Osteoblast (primary cell): ENCODE data around the gene ZNRF2. TPM values are rescaled to one million over a fixed set of nuclear protein-coding genes. Genes with fewer than 3 reads are reported as not detected.

Experiments
- DNase-seq: peaks from one replicate; pipeline ENCODE4 v3.0.0; 2011; ENCODE audit warnings: low spot score, mixed read lengths; ENCODE audit not compliant: insufficient read length; ENCODE audit errors: missing footprints
- H2AFZ ChIP-seq: 2 replicates; pipeline ENCODE4 v1.6.0; 2011; ENCODE audit warnings: mild to moderate bottlenecking, low read length
- H3K27ac ChIP-seq: 2 replicates; pipeline ENCODE4 v1.5.1; 2011; ENCODE audit warnings: mild to moderate bottlenecking, low read depth, low read length, moderate library complexity
- H3K27me3 ChIP-seq: 2 replicates; pipeline ENCODE4 v1.6.0; 2012; ENCODE audit warnings: mild to moderate bottlenecking, control low read depth, inconsistent platforms, low read length, moderate library complexity; ENCODE audit not compliant: insufficient read depth
- H3K36me3 ChIP-seq: 2 replicates; pipeline ENCODE4 v1.5.1; 2011; ENCODE audit warnings: mild to moderate bottlenecking, low read length, control low read depth, moderate library complexity; ENCODE audit not compliant: insufficient read depth
- H3K4me1 ChIP-seq: 2 replicates; pipeline ENCODE4 v1.5.1; 2011; ENCODE audit warnings: mild to moderate bottlenecking, low read length, control low read depth, moderate library complexity; ENCODE audit not compliant: insufficient read depth
- H3K4me2 ChIP-seq: 2 replicates; pipeline ENCODE4 v1.6.0; 2011; ENCODE audit warnings: mild to moderate bottlenecking, low read length; ENCODE audit not compliant: insufficient read depth
- H3K4me3 ChIP-seq: fragments of 200-600 bp; sonication (generic); 3 replicates; pipeline ENCODE4 v1.5.1; 2012; ENCODE audit warnings: mild to moderate bottlenecking, low read length, inconsistent platforms; ENCODE audit not compliant: insufficient read depth
- H3K79me2 ChIP-seq: 2 replicates; pipeline ENCODE4 v1.6.0; 2012; ENCODE audit warnings: mild to moderate bottlenecking, low read length, control low read depth, inconsistent platforms; ENCODE audit not compliant: insufficient read depth
- H3K9me3 ChIP-seq: 2 replicates; pipeline ENCODE4 v1.5.1; 2011; ENCODE audit warnings: low read depth, low read length, control low read depth
- H4K20me1 ChIP-seq: 2 replicates; pipeline ENCODE4 v1.6.0; 2012; ENCODE audit warnings: mild to moderate bottlenecking, low read length, control low read depth; ENCODE audit not compliant: insufficient read depth
- CTCF ChIP-seq: IDR thresholded peaks from 2 replicates; pipeline ENCODE4 v1.5.1; 2011; ENCODE audit warnings: mild to moderate bottlenecking, low read depth, low read length, moderate library complexity; ENCODE audit errors: extremely low read depth
- total RNA-seq: library from RNA; depleted of rRNA; stranded (reverse); fragments of >200 nt; gene quantifications from 2 replicates; pipeline ENCODE4 v1.2.3, GENCODE V29; 2012

The ZNRF2 gene
- total RNA-seq, 1 donor = 12.7 TPM

GRCh38 chr7:30313348-30313747 lies 29.0 kb downstream of the ZNRF2 start:
- Histone ChIP-seq H3K9me3 (no peaks in the 10 kb centered on the region), H3K79me2 (peaks cover 13% of the 10 kb centered on the region), H3K4me3 (no peak overlapping the region), H2AFZ (peak overlapping the region; percentile 19), H3K4me1 (no peaks in the 10 kb centered on the region), H3K27me3 (no peaks in the 10 kb centered on the region), H3K27ac (no peak overlapping the region), H4K20me1 (no peaks in the 10 kb centered on the region), H3K36me3 (no peaks in the 10 kb centered on the region), H3K4me2 (peak overlapping the region; percentile 6)
- no peak for TF ChIP-seq CTCF
- DNase-seq = no peak

- no peak overlapping the region for H3K4me3 ChIP-seq
- DNase-seq = no peak
- H3K27me3 ChIP-seq = no peaks in the 10 kb centered on the region
- H3K4me1 ChIP-seq = no peaks in the 10 kb centered on the region
- no peak for TF ChIP-seq CTCF
- no peaks in the 10 kb centered on the region for H4K20me1 ChIP-seq
- peak overlapping the region; percentile 6 for H3K4me2 ChIP-seq
- H3K9me3 ChIP-seq = no peaks in the 10 kb centered on the region
- H2AFZ ChIP-seq = peak overlapping the region; percentile 19
- no peak overlapping the region for H3K27ac ChIP-seq
- H3K79me2 ChIP-seq = peaks cover 14% of the 10 kb centered on the region
- H3K36me3 ChIP-seq = no peaks in the 10 kb centered on the region
Measured at GRCh38 chr7:30313793-30314192, 29.4 kb downstream of the ZNRF2 start.

GRCh38 chr7:30315589-30315988 lies 31.2 kb downstream of the ZNRF2 start:
- Histone ChIP-seq H4K20me1 (no peaks in the 10 kb centered on the region), H2AFZ (no peak overlapping the region), H3K4me2 (no peak overlapping the region), H3K27ac (no peak overlapping the region), H3K36me3 (no peaks in the 10 kb centered on the region), H3K79me2 (peaks cover 20% of the 10 kb centered on the region), H3K27me3 (no peaks in the 10 kb centered on the region), H3K4me1 (no peaks in the 10 kb centered on the region), H3K4me3 (no peak overlapping the region), H3K9me3 (no peaks in the 10 kb centered on the region)
- DNase-seq = no peak
- TF ChIP-seq CTCF = no peak

GRCh38 chr7:30320392-30320791 lies 36.0 kb downstream of the ZNRF2 start:
- no peak overlapping the region for H3K4me2 ChIP-seq
- TF ChIP-seq CTCF = no peak
- H3K79me2 ChIP-seq = peaks cover 21% of the 10 kb centered on the region

More at GRCh38 chr7:30320392-30320791, 36.0 kb downstream of the ZNRF2 start:
- no peak for DNase-seq
- Histone ChIP-seq H3K27me3 (no peaks in the 10 kb centered on the region), H3K9me3 (no peaks in the 10 kb centered on the region), H4K20me1 (no peaks in the 10 kb centered on the region), H3K4me3 (no peak overlapping the region), H2AFZ (no peak overlapping the region), H3K27ac (no peak overlapping the region), H3K4me1 (peaks cover 4% of the 10 kb centered on the region), H3K36me3 (no peaks in the 10 kb centered on the region)
